ENCODE measurements around the gene FAM3B.

GRCh38 chr21:41403966-41404365, 87.4 kb downstream of the FAM3B start:
- TF ChIP-seq EZH2 (IDR thresholded peaks at IDR 0.05; ENCODE audit: insufficient read depth, poor library complexity, severe bottlenecking) (no peak), EZH2phosphoT487 (IDR thresholded peaks at IDR 0.05; ENCODE audit: insufficient read depth, low read depth) (no peak)

Measured in GM23248 (cell line).